Bronchial epithelial cell (primary cell): Measurements from ENCODE around the gene TPP2. TPM values are rescaled to one million over a fixed set of nuclear protein-coding genes. Genes with fewer than 3 reads are reported as not detected.
A peak's percentile ranks its signal among the peaks of the same experiment; 100 is the strongest.

Experiments
- DNase-seq: peaks from one replicate; pipeline ENCODE4 v3.0.0-alpha.2; 2010; ENCODE audit warnings: low read depth
- FAIRE-seq: peaks from 2 replicates; lab custom pipeline; 2011; peaks lifted over from hg19 to GRCh38; lab: Jason Lieb, UNC
- H3K27me3 ChIP-seq: 2 replicates; pipeline ENCODE4 v1.5.1; 2011; ENCODE audit warnings: low read length; ENCODE audit not compliant: control insufficient read depth, insufficient read depth
- H3K36me3 ChIP-seq: 2 replicates; pipeline ENCODE4 v1.5.1; 2011; ENCODE audit warnings: low read length; ENCODE audit not compliant: control insufficient read depth, insufficient read depth
- H3K4me3 ChIP-seq: 2 replicates; pipeline ENCODE4 v1.5.1; 2011; ENCODE audit warnings: mild to moderate bottlenecking, low read depth, low read length, control low read depth
- total RNA-seq: library from RNA; depleted of rRNA; stranded (reverse); fragments of >200 nt; gene quantifications from 2 replicates; pipeline ENCODE4 v1.2.1, GENCODE V29; 2014
- TF ChIP-seq, protein P1 (sequence below): IDR thresholded peaks from 2 replicates; pipeline ENCODE4 v1.5.1; 2011; ENCODE audit warnings: mild to moderate bottlenecking, moderate library complexity, low read length, control low read depth, inconsistent platforms; ENCODE audit not compliant: insufficient read depth, severe bottlenecking

TPP2 gene
- total RNA-seq, 1 donor from 2014 or later, result 25.5 TPM

DNA sequence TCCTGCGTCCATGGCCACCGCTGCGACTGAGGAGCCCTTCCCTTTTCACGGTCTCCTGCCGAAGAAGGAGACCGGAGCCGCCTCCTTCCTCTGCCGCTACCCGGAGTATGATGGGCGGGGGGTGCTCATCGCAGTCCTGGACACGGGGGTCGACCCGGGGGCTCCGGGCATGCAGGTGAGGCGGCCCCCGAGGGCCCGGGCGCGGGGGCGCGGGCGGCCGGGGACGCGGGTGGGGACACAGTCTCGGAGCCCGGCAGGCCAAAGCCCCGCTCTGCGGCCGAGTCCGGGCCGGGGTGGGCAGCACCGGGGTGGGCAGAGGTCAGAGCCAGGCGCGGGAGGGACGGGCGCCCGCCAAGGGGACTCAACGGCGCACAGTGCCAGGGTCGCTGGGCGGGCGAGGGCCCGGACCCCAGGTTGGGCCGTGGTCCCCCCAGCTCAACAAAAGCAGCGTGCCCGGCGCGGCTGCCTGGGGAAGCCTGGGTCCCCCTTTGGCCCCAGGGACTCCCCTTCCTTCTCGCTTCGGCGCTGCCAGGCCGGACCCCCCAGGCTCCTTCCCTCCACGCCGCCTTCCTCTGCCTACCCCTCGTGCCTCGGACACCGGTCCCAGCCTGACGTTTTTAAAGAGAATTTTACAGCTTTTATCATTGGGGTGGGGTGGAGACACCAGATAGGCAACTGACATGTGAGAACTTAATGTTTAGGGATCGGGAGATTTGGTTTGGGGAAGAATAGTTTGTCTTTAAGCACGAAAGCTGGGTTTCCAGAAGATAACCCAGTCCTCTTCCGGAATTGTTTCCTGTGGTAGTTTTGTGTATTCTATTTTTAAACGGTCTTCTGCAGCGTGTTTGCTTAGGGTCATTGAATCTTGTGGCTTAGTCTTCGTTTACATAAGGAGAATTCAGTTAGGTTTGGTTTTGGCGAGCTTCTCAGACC lies 509 bp downstream of the TPP2 start:
- peak overlapping the region; percentile 76 for H3K4me3 ChIP-seq
- H3K36me3 ChIP-seq, result no peaks in the 10 kb centered on the region
- no peak for FAIRE-seq
- TF ChIP-seq, protein P1, sequence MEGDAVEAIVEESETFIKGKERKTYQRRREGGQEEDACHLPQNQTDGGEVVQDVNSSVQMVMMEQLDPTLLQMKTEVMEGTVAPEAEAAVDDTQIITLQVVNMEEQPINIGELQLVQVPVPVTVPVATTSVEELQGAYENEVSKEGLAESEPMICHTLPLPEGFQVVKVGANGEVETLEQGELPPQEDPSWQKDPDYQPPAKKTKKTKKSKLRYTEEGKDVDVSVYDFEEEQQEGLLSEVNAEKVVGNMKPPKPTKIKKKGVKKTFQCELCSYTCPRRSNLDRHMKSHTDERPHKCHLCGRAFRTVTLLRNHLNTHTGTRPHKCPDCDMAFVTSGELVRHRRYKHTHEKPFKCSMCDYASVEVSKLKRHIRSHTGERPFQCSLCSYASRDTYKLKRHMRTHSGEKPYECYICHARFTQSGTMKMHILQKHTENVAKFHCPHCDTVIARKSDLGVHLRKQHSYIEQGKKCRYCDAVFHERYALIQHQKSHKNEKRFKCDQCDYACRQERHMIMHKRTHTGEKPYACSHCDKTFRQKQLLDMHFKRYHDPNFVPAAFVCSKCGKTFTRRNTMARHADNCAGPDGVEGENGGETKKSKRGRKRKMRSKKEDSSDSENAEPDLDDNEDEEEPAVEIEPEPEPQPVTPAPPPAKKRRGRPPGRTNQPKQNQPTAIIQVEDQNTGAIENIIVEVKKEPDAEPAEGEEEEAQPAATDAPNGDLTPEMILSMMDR, result no peak
- H3K27me3 ChIP-seq, result no peaks in the 10 kb centered on the region
- DNase-seq, result no peak

DNA sequence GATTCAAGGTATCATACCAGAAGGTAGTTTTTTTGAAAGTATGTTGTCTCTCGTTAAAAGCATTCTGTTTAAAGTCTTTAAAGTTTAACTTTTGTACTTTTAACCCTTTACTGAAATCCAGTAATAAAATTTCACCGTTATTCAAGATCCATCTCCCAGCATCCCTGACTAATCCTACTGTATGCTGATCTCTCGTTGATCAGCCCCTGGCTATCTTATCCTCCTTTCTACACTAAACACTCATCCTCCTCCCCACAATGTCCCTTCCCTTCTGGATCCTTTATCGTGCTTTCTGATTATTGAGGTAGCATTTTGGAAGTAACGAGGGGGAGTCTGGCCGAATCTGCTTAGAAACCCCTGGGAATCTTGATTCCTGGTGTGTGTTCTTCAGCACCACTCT lies 1.3 kb downstream of the TPP2 start:
- TF ChIP-seq, protein P1, result no peak
- H3K27me3 ChIP-seq, result no peaks in the 10 kb centered on the region
- H3K4me3 ChIP-seq, result peak overlapping the region; percentile 76
- DNase-seq, result no peak
- H3K36me3 ChIP-seq, result no peaks in the 10 kb centered on the region
- FAIRE-seq, result no peak

DNA sequence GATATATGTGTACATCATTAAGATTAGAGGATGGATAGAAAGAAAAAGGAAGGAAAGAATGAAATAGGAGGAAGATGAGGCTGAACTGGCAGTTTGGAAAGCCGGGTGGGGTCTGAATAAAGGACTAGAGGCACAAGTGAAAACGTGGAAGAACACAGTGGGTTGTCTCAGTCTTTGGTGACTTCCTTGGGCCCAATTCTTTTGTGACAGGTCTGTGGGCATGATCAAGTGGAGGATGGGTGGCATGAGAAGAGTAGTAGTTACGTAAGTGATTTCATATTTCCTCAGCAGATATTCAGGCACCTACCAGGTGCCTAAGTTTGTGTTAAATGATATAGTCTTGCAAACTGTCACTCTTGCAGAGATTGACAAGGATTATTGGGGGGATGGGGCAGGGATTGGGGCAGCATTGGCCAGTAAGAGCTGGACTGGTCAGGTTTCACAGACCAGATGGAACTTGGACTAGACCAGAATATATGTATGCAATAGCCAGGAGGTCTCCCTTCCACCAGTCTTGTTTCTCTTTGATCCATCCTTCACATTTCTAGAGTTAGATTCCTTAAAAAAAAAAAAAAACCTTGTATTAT lies 2.7 kb downstream of the TPP2 start:
- no peak for DNase-seq
- TF ChIP-seq, protein P1, result no peak
- H3K27me3 ChIP-seq, result no peaks in the 10 kb centered on the region

DNA sequence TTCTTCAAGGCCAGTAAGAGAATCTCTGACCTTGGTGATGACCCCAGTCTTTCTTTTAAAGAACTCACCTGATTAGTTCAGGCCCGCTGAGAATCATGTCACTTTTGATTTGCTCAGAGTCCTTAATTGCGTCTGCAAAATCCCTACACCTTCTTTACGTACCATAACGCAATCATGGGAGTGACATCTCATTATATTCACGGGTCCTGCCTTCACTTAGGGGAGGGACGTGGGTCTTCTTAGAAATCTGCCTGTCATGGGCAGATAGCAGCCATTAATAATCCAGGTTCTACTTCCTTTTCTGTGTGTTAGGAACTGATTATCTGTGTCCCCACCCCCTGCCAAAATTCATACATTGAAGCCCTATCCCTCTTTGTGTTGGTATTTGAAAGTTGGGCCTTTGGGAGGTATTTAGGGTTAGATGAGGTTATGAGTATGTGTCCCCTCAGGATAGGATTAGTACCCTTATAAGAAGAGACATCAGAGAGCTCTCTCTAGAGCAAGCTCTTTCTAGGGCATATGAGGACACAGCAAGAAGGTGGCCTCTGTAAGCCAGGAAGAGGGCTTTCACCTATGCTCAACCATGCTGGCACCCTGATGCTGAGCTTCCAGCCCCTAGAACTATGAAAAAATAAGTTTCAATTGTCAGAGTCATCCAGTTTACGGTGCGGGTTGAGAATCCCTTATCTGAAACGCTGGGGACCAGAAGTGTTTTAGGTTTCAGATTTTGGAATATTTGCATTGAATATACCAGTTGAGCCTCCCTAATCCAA lies 9.9 kb downstream of the TPP2 start:
- no peak for DNase-seq
- Histone ChIP-seq H3K36me3 (peaks cover 2% of the 10 kb centered on the region), H3K4me3 (no peak overlapping the region), H3K27me3 (no peaks in the 10 kb centered on the region)
- TF ChIP-seq, protein P1, result no peak
- no peak for FAIRE-seq

More for the DNA sequence above, 2.7 kb downstream of the TPP2 start:
- Histone ChIP-seq H3K4me3 (no peak overlapping the region), H3K36me3 (no peaks in the 10 kb centered on the region)
- FAIRE-seq, result no peak

DNA sequence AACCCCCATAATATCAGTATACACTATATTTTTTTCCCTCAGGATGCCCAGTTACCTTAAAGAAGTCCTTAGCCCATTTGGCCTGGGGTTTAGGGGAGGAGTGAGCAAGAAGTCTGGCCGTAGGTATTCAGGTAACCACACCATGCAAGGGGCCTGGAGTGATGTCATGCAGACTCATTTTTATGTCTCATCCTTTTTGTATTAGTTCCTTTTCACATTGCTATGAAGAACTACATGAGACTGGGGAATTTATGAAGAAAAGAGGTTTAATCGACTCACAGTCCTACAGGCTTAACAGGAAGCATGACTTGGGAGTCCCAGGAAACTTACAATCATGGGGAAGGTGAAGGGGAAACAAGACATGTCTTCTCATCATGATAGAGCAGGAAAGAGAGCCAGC lies 12.2 kb downstream of the TPP2 start:
- peak; percentile 83 for DNase-seq

More for the DNA sequence above, 12.2 kb downstream of the TPP2 start:
- no peak for FAIRE-seq
- TF ChIP-seq, protein P1, result no peak
- H3K4me3 ChIP-seq, result no peak overlapping the region
- no peaks in the 10 kb centered on the region for H3K27me3 ChIP-seq
- H3K36me3 ChIP-seq, result peaks cover 2% of the 10 kb centered on the region
